ENCODE results near the gene KIF3A. TPM values are rescaled to one million over a fixed set of nuclear protein-coding genes. Genes with fewer than 3 reads are reported as not detected.

KIF3A gene
- total and polyA plus RNA-seq, 2 of the 8 experiments (the other 6 are each of a cell fraction or from before 2014, with no cell fraction given) = 3.1 to 13.1 TPM

DNA sequence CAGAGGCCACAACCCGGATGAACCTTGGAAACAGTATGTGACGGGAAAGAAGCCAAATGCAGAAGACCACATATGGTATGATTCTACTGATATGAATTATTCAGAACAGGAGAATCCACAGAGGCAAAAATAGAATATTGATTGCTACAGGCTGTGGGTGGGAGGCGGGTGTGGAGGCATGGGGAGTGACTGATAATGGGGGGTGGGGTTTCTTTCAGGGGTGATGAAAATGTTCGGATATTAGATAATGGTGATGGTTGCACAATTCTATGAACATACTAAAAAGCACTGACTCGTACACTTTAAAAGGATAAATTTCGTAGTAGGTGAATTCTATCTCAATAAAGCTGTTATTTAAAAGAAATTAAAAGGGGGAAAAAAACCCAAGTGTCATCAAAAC, 52.9 kb downstream of the KIF3A start:
- H3K14ac ChIP-seq (ENCODE audit: insufficient read length) = no peak overlapping the region
- H2BK120ac ChIP-seq (replicated peaks; ENCODE audit: low read depth, low read length) = no peak overlapping the region
- H2BK15ac ChIP-seq (ENCODE audit: low read length) = no peak overlapping the region
- no peak overlapping the region for H2BK5ac ChIP-seq (ENCODE audit: low read depth, low read length)
- H3K79me1 ChIP-seq (ENCODE audit: low read depth, low read length) = no peaks in the 10 kb centered on the region
- H3K36me3 ChIP-seq (ENCODE audit: control insufficient read depth in 2 of 4, insufficient read depth in 4 of 4, low read length in 3 of 4) = no peaks in the 10 kb centered on the region
- H3K27me3 ChIP-seq (replicated peaks in 1 of 4; ENCODE audit: control insufficient read depth in 3 of 4, extremely low read depth in 1 of 4, insufficient read depth in 3 of 4, low read length in 3 of 4) = no peaks in the 10 kb centered on the region
- H3K4me3 ChIP-seq (ENCODE audit: extremely low read depth in 1 of 4, insufficient read depth in 2 of 4, low read depth in 3 of 4, low read length in 4 of 4) = no peak overlapping the region
- no peak overlapping the region for H2AFZ ChIP-seq (ENCODE audit: low read length)
- H3K18ac ChIP-seq (ENCODE audit: extremely low read depth, low read length) = no peak overlapping the region
- no peaks in the 10 kb centered on the region for H4K20me1 ChIP-seq (replicated peaks in 1 of 2; ENCODE audit: control insufficient read depth in 1 of 2, insufficient read depth in 2 of 2, low read length in 2 of 2)
- H4K5ac ChIP-seq (ENCODE audit: insufficient read length, low read depth, low read length) = no peak overlapping the region
- no peaks in the 10 kb centered on the region for H3K9me3 ChIP-seq (ENCODE audit: insufficient read depth in 2 of 2, low read depth in 1 of 2, low read length in 1 of 2)
- H3K27ac ChIP-seq (ENCODE audit: low read depth, low read length) = no peak overlapping the region
- no peak overlapping the region for H3K56ac ChIP-seq (replicated peaks; ENCODE audit: insufficient read length, low read depth, low read length)
- no peak overlapping the region for H3K9ac ChIP-seq (replicated peaks in 1 of 4; ENCODE audit: extremely low read depth in 1 of 4, low read depth in 3 of 4, low read length in 3 of 4)
- ChIA-PET POLR2A (ENCODE audit: partially characterized antibody) (no interaction called here), CTCF (ENCODE audit: partially characterized antibody) (interaction anchor here (1.0 kb wide), 3 partner anchors 12 to 156 kb away, joined by 3 read pairs; no protein-coding TSS in a partner anchor)
- H3K4ac ChIP-seq (replicated peaks; ENCODE audit: insufficient read length, low read depth, low read length) = no peak overlapping the region
- no peak overlapping the region for H4K91ac ChIP-seq (replicated peaks; ENCODE audit: insufficient read length, low read length)
- H3K79me2 ChIP-seq (ENCODE audit: control insufficient read depth in 1 of 2, insufficient read depth in 2 of 2, low read length in 2 of 2) = no peaks in the 10 kb centered on the region
- H2AK5ac ChIP-seq (ENCODE audit: low read depth, low read length) = no peak overlapping the region
- no peaks in the 10 kb centered on the region for H3K4me1 ChIP-seq (replicated peaks in 1 of 4; ENCODE audit: control insufficient read depth in 3 of 4, insufficient read depth in 4 of 4, low read length in 3 of 4)
- no peak overlapping the region for H4K8ac ChIP-seq (ENCODE audit: extremely low read depth, insufficient read depth, low read length)
- WGBS, 2 experiments (ENCODE audit: extremely low coverage in 1 of 2, insufficient coverage in 1 of 2, insufficient read length in 1 of 2, insufficient replicate concordance in 2 of 2, low coverage in 1 of 2, low lambda C conversion rate in 2 of 2, missing lambda C conversion rate in 1 of 2) = 86% methylated on average over 6 of the region's 6 CpGs; no CpG with 5 or more reads in 1 of the 2 experiments
- TF ChIP-seq EZH2 (IDR thresholded peaks at IDR 0.05; ENCODE audit: low read depth, low read length, severe bottlenecking) = no peak
- TF ChIP-seq, protein P1, sequence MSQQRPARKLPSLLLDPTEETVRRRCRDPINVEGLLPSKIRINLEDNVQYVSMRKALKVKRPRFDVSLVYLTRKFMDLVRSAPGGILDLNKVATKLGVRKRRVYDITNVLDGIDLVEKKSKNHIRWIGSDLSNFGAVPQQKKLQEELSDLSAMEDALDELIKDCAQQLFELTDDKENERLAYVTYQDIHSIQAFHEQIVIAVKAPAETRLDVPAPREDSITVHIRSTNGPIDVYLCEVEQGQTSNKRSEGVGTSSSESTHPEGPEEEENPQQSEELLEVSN (IDR thresholded peaks at IDR 0.05) = no peak
- TF ChIP-seq, protein P2, sequence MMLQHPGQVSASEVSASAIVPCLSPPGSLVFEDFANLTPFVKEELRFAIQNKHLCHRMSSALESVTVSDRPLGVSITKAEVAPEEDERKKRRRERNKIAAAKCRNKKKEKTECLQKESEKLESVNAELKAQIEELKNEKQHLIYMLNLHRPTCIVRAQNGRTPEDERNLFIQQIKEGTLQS (IDR thresholded peaks at IDR 0.05; ENCODE audit: insufficient read depth, low read depth, low read length) = no peak
- no peak for TF ChIP-seq EP300 (IDR thresholded peaks at IDR 0.05; ENCODE audit: borderline replicate concordance in 1 of 2, low read depth in 2 of 2, low read length in 2 of 2)
- TF ChIP-seq SUZ12 (IDR thresholded peaks at IDR 0.05; ENCODE audit: low read length) = no peak
- no peak for TF ChIP-seq KDM4A (IDR thresholded peaks at IDR 0.05; ENCODE audit: low read depth, low read length, severe bottlenecking)
- TF ChIP-seq RFX5 (IDR thresholded peaks at IDR 0.05; ENCODE audit: borderline replicate concordance, low read depth, low read length) = no peak
- H2BK12ac ChIP-seq (ENCODE audit: low read depth, low read length) = no peak overlapping the region
- no peak overlapping the region for H3K23ac ChIP-seq (ENCODE audit: insufficient read length)
- H2BK20ac ChIP-seq (ENCODE audit: low read length) = no peak overlapping the region
- H3K4me2 ChIP-seq (ENCODE audit: insufficient read depth in 1 of 2, low read depth in 2 of 2, low read length in 2 of 2) = no peak overlapping the region
- no peak for FAIRE-seq
- no peaks in the 10 kb centered on the region; the same call in 1 of the 2 replicates for H3K23me2 ChIP-seq (ENCODE audit: low read depth, low read length)
- no peak for DNase-seq (ENCODE audit: low read depth in 1 of 2, low spot score in 2 of 2)
